DMS79 (cell line): Measurements from ENCODE around the gene PTPRE.

ENCODE experiments used
- DNase-seq: peaks from one replicate; lab custom pipeline; 2025; lab: John Stamatoyannopoulos, UW

Gene PTPRE

DNA sequence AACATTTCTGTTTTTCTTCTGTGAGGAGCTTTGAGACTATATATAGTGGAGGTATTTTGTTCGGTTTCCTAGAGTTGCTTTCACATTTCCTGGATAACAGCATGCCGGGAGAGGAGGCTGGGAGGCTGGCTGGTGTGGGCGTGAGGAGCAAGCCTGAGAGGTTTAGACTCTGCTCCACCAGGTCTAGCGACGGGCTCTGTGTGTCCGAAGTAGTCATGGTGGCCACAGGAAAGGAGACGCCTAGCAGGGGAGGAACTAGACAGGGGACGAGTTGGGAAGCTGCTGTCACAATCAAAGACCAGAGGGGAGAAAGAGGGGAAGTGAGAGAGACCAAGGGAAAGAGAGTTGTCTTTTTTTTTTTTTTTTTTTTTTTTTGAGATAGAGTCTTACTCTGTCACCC, 19.6 kb downstream of the PTPRE start:
- DNase-seq, result no peak

DNA sequence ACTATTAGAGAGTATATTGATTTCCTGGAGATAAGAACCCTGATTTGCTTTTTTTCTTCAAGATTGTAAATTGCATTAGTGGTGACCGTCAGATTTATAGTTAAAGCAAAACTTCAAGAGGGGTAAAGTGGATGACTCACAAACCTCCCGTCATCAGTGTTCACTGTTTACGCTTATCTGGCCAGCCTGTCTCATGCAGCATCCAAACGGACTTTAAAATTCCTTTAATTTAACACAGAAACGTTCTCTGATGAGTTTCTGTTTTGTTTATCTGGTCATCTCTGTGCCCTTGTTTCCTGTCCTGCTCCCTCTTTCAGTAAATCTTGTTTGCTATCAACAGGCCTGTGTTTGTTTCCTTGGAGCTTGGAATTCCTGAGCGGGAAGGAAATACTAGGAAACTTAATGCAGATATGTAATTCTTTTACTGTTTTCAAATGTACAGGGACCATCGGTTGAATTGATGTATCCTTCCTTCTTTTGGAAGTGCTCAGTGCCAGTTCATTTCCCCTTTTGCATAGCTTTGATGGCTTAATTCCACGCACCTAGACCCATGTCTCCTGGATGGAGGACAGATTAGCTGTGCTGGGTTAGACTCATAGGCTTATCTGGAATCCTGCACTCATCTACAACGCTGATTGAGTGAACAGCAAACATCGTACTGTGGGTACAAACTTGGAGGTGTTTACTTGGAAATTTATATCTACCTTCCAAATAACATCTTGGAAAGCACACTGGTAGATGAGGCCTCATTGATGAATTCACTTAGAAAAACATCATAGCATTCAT, 21.3 kb downstream of the PTPRE start:
- no peak for DNase-seq

DNA sequence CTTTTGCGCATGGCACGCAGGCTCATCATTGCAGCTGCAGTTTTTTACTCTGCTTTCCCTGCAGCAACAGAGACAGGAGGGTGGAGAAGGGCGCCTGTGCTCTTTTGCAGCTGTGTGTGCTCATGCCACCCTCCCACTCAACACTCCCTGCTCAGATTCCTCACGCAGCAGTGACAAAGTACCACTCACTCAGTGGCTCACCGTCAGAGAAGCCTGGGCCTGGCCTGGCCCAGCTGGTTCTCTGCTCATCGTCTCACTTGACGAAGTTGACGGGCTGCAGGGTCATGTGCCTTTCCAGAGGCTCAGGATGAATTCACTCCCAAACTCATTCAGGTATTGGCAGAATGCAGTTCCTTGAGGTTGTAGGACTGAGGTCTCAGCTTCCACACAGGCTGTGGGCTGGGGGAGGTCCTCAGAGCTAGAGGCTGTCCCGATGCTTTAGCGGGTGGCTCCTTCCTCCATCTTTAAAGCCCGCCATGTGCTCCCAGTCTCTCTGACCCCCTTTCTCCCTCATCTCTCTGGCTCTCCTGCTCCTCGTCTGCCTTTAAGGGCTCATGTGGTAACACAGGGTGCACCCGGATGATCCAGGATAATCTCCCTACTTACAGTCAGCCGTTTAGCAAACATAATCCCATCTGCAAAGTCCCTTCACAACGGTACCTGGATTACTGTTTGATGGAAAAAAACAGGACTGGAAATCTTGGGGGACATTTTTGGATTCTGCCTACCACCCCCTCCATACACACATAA, 25.8 kb downstream of the PTPRE start:
- no peak for DNase-seq

DNA sequence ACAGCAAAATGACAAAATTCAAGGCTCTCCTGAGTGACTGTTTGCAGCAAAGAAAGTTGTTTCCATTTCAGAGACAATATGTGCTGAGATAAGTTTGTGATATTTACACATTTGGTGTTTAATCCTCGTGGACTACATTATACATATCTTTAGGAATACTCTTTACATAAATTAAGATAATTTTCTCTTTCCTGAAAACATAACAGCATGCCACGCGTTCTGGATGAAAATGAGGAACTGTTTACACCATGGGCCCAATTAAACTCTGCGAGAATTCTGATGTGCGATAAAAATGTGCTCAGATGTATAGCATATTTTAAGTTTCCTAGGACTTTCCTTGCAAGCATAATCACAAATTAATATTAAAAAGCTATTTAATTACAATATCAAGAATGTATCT, 26.4 kb downstream of the PTPRE start:
- DNase-seq, result no peak

DNA sequence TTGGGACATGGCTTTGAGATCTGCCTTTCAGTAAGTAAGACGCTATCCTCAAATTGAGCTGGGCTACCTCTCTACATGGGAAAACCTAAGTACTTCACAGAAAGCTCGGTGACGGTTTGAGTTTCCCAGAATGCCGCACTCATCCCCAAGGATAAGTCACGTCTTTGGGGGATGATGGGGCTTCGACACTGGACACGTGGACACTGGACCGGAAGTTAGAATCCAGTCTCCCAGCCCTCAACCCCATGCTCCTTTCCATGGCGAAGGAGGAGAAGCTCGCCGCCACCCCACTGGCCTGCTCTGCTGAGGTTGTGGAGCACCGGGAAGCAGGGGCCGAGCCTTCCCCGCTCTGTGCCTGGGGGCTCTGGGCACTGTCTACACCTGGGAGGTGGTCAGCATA, 27.5 kb downstream of the PTPRE start:
- no peak for DNase-seq

DNA sequence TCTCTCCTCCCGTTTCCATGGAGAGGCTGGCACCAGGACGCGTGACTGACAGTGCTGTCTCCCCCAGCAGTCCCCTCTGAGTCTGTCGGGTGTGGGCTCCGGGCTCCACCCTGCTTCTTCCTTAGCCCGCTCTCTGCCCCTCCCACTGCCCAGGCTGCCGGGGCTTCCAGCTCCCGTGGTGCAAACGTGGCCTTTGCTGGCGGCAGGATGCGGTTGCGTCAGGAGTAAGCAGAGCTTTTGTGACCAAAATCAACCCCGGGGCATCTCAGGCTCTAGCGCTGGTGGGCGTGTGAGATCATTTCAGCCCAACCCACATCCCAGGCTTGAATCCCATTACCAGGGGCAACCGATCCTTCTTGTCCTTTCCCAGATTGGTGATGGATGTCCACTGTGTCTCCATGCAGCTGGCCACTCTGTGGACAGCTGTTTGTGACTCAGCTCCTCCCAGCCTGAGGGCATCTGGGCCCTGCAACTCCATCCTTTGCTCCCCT, 28.2 kb downstream of the PTPRE start:
- DNase-seq, result no peak

DNA sequence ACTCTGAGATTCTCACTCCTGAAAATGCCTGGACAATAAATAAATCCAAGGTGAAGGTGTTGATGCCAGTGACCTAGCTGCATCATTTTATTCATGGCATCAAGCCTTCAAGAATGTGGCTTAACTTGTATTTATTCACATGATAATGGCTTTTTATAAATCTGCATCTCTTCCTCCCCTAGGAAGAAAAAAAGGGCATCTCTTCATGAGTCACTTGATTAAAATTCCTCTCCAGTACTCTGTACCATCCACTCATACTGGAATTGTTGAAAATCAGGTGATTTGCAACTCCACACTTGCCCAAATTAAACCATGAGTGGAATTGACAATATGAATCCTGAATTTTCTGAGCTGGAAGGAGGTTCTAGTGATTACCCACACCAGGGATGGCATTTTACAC, 30.2 kb downstream of the PTPRE start:
- DNase-seq, result no peak

DNA sequence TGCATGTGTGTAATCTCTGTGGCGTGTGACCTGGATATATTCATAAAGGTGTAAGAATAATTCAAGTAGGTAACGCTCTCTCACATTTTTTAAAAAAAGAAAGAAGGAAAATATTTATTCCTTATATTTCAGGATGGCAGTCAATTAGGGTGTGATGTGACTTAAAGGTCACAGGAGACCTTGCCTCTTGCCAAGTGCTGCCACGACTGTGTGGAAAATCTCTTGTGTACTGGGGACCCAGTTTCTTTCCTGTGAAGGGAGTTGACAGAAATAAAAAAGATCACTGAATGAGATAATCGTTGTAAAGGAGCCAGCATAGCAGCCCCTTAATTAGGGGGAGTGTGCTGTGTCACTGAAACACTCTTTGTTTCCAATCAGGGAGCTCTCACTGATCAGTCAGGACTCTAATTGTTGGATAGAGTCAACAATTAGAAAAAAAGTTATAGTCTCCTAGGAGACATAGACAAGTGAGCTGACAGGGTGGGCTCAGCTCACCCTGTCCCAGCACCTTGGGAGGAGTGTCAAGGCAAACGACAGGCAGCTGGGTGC, 31.1 kb downstream of the PTPRE start:
- no peak for DNase-seq

DNA sequence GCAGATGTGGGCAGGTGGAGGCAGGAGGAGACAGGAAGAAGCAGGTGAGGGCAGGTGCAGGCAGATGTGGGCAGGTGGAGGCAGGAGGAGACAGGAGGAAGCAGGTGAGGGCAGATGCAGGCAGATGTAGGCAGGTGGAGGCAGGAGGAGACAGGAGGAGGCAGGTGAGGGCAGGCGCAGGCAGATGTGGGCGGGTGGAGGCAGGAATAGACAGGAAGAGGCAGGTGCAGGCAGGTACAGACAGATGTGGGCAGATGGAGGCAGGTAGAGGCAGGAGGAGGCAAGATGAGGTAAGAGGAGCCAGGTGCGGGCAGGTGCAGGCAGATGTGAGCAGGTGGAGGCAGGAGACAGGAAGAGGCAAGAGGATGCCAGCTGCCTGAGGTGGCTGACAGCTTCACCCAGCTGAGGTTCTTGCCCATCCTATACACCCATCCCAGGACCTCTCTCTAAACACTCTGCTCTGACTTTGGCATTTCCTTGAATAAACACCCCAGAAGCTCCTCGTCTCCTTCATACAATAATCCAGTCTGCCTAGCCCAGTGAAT, 33.0 kb downstream of the PTPRE start:
- DNase-seq, result no peak

DNA sequence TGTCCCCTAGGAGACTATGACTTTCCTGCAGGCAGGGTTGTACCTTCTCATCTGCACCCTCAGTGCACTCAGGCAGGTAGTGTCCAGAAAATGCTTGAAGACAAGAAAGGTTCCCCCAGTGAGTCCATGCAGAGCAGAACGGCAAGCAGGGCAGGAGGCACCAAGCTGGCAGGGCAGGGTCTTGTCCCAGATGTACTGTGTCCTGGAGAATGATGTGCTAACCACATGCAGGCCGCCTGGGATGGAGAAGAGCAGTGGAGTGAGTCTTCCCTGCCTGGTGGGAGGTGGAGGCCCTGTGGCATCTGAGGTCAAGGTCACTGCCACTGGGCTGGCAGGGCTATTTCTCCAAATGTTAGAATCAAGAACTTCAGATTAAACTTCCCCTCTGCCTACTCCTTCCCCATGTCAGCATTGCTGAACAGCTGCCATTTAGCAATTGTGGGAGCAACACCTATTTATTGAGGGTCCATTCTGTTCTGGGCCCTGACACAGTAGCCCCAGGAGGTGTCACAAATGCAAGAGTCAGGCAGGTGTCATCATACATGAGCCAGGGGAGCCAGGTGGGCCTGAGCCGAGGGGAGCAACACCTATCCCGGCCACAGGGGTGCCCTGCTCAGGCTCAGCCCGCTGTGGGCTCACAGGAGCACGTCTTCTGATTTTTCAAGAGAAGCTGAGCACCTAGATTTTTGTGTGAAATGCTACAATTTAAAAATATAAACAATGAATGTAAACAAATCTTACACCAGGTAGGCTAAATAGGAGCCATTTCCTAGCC, 34.1 kb downstream of the PTPRE start:
- no peak for DNase-seq

DNA sequence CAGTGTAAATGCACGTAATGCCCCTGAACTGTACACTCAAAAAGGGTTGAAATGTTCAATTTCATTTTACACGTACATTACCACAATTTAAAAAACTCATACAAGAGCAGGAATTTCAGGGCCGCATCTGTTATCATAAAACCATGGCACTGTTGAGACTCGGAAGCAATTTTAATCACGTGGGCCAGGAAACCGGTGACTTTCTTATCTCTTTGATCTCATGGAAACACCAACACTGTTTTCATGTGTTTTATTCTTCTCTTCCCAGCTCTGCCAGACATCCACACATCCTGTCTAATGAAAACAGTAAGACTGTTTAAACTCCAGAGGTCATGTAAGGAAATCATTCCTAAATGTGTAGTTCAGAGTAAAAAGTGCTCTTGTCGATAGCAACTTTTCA, 35.9 kb downstream of the PTPRE start:
- no peak for DNase-seq

DNA sequence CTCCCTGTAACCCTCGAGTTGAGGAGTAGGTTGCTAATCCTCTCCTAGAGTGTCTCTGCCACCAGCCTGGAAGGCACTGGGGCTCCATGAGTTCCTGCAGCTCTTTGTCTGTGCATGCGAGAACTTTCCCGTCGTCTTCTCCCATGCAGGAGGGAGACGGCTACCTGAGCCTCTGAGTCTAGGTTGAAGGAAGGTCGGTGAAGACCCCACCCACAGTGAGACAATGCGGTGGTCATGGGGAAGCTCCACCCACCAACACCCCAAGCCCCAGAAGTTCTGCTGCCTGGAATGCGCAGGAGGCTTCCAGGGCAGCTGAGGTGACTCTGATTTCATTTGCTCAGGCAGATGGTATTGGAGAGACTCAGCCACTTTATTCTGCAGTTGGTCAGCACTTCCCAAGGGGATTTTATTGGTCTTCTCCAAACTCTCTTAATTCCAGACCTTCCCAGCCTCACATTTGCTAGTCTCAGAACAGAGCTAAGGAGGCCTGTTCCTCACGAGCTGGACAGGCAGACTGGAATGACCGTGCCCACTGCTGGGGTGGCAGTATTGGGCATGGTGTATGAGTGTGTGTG, 36.5 kb downstream of the PTPRE start:
- DNase-seq, result no peak

DNA sequence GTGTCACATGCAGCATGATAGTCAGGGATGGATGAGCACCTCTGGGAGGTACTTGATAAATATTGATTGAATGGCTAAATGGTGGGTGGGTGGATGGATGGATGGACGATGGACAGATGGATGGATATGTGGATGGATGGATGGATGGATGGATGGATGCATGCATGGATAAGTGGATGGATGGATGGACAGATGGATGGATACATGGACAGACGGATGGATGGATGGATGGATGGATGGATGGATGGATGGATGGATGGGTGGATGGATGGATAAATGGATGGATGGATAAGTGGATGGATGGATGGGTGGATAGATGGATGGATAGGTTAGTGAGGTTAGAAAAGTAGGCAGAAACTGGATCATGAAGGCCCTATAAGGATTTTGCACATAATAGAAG, 37.4 kb downstream of the PTPRE start:
- no peak for DNase-seq

DNA sequence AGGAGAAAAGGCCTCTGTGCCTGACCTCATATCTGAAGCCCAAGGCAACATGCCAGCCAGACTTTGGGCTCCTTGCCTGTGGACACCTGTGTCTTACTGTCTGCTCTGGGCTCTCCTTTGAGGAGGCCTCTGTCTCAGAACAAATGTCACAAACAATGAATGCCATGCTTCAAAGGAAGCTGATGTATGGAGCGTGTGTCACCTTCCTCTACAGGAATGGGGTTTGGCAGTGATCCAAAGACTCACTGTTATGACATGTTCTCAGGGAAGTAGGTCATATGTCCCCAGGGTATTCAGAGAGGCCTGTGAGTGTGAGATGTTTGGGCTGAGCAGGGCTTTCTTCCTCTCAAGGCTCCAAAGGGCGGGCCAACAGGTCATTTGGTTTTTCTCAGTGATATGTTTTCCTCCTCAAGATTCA, 38.4 kb downstream of the PTPRE start:
- DNase-seq, result peak; percentile 37

DNA sequence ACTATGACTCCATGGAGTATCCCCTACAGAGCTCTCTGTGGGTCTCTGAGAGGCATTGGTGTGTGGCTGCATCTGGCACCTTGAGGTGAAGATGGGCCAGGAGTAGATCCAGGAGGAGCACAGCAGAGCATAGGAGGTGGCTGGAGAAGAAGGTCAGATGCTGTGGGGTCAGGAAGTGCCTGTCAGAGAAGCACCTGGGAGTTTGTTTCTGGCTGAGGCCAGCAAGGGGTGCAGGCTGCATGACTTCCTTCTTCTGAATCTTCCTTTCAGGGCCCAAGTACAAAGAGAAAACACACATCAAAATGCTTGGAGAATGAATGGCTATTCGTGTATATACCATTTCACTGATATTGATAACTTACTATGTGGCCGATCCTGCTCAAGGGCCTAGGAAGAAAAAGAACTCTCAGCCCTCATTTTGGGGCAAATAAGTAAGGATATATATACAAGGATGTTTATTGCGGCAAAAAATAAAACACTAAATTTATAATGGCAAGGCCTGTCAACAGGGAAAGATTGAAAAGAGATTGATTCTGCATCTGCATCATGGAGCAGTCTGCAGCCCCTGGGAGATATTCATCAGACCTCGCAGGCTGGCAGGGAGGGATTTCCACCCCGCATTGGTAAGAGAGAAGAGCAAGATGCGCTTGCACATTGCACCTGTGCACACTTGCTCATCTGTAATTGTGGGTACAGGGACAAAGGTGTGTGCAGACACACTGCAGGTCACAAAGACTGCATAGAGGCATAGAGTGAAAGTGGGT, 39.2 kb downstream of the PTPRE start:
- no peak for DNase-seq

DNA sequence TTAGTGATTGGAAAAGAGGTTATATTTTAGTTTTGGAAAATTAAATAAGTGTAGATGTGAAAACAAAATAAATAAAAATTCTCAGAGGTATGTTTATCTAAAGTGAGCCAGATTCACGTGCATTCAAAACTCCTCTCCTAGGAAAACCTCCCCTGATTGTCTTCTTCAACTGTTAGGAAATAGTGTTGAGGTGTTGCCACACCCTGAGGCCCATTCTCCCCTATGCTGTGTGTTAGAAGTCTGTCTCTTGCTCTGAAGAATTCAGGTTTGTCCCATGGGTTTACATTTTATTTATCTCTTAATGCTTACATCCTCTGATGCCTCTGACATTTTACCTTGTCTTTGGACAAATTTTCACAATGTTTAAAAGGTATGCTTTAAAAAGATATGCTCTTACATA, 40.3 kb downstream of the PTPRE start:
- no peak for DNase-seq

DNA sequence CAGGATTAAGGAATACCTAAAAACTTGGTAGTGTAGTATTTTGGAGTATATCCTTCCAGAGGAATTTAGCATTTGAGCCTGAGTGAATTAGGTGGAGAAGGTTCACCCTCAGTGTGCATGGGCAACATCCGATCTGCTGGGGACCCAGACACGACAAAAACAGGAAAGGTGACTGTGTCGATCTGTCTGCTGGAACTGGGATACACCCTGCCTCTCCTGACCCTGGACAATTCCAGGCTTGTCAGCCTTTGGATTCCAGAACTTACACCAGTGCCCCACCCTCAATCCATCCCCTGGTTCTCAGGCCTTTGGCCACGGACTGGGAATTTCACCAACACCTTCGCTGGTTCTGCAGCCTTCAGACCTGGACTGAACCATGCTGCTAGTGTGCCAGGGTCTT, 41.9 kb downstream of the PTPRE start:
- DNase-seq, result no peak

DNA sequence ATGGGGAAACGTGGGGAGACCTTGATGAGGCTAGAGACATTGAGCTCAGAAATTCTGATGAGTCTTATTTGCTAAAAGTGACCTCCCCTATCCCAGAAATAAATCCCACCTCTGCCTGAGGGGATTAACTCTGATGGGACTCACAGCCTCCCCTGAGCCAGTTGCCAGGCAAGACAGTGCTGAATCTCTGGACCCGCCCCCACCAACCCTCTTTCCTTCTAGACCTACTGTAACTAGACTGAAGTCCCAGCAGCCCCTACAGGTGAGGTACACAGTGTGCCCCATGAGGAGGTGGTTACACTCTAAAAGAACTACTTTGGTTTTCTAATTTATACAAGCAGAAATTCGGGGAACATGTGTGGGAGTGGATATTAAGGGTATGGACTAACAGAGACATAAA, 42.9 kb downstream of the PTPRE start:
- no peak for DNase-seq

DNA sequence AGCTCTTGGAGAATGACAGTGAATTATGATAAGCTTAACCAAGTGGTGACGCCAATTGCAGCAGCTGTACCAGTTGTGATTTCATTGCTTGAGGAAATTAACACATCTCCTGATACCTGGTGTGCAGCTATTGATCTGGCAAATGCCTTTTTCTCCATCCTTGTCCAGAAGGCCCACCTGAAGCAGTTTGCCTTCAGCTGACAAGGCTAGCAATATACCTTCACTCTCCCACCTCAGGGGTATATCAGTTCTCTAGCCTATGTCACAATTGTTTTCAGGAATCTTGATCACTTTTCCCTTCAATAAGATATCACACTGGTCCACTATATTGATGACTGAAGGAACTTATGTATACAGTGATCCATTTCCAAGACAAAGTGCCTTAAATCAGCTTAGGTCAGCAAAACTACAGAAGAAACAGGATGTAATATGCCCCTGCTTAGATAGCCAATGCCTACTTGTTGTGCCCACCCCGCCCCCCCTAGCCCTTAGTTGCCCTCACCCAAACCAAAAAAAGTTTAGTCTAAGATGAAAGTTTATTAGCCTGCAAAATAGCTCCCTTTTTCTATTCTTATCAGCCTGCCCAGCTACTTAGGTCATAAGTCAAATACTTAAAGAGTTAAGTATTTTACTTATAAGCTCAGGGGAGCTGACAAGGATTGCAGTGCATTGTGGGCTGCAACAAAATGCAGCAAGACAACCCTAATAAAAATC, 45.1 kb downstream of the PTPRE start:
- DNase-seq, result no peak

DNA sequence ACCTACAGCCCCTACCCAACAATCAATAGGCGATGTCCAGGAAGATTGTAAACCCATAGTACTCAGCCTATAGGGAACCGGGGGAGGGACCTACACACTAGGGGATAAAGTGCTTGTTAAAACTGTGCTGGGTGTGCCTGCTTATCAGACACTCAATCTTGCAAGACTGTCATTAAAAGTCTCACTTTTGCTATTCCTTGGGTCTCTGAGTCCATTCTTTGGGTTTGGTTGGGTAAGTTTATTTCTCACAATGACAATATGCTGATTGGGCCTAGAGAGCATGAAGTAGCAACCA, 45.6 kb downstream of the PTPRE start:
- no peak for DNase-seq

DNA sequence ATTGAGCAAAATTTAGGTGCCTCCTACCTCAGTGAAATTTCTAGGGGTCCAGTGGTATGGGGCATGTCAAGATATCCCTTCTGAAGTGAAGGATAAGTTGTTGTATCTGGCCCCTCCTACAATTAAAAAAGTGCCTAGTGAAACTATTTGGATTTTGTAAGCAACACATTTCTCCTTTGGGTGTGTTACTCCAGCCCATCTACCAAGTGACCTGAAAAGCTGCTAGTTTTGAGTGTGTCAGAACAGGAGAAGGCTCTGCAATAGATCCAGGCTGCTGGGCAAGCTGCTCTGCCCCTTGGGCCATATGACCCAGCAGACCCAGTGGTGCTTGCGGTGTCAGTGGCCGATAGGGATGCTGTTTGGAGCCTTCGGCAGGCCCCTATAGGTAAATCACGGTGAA, 46.0 kb downstream of the PTPRE start:
- DNase-seq, result no peak
